T-helper 2 cell treated with Interferon-gamma antibody and Interleukin-4, amounts not matched to agents 100 ng/mL and 5 ng/mL, for 36 hours (primary cell): ENCODE data around the gene SMG1. TPM values are rescaled to one million over a fixed set of nuclear protein-coding genes. Genes with fewer than 3 reads are reported as not detected.
"Not testable (repeated sequence)": the region's sequence is repeated elsewhere in the genome, so short reads cannot be mapped to it uniquely, and the experiment has no call there.

Source experiments
- intact Hi-C: fragments of 100-400 bp; cut with micrococcal nuclease; formaldehyde crosslinking; loops from one replicate; pipeline ENCODE4 v1.15.1; 2023
- total RNA-seq: library from RNA; stranded (reverse); gene quantifications from 2 replicates; pipeline ENCODE4 v1.2.3, GENCODE V29; 2022

SMG1 gene
- total RNA-seq = 143 and 146 TPM in 2 replicates

DNA sequence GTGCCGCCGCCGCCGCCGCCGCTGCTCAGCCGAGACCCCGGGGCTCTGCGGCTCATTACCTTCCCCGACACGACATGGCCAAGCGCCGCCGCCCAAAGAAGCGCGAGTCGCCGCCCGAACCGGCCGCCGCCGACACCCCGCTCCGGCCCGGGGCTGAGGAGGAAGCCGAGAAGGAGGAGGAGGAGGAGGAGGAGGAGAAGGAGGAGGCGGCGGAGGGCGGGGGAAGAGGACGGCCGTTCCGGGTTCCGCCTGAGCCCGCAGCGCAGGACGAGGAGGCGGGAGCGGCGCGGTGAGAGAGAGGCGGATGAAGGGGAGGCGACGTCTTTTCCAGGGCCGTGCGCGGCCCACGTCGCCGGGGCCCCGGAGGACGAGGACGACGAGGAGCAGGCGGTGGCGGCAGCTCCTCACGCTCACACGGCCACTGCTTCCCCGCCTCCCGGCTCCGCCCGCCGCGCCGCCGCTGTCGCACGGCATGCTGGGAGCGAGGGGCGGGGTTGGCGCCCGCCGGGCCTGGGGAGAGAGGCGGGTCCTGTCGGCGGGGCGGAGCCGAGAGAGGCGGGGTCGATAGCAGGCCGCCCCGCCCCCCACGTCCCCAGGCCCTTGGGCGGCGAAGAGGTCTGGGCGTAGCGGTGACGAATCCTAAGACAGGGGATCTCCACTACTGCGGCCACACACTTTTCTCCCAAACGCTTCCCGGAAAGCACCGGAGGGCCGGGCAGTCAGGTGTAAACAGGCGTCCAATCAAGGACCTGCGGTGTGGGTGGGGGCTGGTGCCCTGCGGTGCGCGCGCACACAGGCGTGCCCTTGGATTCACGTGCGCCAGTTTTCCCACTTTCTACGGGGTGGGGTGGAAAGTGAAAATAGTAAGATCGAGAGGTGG, at the start of gene SMG1:
TSS of gene SMG1 (minus strand) at position 423 of the 880 bp plus-strand sequence. CDS start at position 56, 367 bp downstream.
- intact Hi-C loops = loop anchor here (1.0 to 5.0 kb wide), 4 partner anchors 20 to 596 kb away; partner anchors contain the start of genes ARL6IP1, CCP110, COQ7 and GDE1

DNA sequence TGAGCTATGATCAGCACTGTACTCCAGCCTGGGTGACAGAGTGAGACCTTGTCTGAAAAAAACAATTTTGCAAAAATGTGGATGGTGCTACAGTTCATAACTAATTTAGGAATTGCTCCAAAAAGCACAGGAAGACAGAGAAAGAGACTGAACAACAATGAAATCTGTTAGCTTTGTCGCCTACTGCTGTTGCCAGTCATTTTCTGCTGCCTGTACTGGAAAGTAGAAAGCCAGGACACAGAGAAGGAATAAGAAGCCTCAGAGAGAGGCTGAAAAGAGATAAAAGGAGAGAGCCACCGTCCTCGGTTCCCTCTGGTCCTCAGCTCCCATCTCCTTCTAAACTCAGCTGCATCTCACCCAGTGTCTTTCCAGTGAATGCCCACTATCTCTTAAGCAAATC, 48.9 kb upstream of the SMG1 start:
- intact Hi-C loops = no loop called here

DNA sequence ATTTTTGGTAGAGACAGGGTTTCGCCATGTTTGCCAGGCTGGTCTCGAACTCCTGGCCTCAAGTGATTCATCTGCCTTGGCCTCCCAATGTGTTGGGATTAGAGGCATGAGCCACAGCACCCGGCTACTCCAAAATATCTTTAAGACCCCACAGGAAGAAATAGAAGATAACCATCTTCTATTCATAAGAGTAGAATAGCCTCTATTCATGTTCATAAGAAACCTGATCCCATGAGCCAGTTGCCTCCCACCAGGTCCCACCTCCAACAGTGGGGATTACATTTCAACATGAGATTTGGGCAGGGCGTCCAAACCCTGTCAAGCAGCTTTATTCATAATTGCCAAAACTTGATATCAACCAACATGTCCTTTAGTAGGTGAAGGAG, 43.6 kb upstream of the SMG1 start:
- intact Hi-C loops = loop anchor here (1.0 to 10.0 kb wide), 2 partner anchors 75 to 169 kb away; partner anchors contain the start of gene ARL6IP1

DNA sequence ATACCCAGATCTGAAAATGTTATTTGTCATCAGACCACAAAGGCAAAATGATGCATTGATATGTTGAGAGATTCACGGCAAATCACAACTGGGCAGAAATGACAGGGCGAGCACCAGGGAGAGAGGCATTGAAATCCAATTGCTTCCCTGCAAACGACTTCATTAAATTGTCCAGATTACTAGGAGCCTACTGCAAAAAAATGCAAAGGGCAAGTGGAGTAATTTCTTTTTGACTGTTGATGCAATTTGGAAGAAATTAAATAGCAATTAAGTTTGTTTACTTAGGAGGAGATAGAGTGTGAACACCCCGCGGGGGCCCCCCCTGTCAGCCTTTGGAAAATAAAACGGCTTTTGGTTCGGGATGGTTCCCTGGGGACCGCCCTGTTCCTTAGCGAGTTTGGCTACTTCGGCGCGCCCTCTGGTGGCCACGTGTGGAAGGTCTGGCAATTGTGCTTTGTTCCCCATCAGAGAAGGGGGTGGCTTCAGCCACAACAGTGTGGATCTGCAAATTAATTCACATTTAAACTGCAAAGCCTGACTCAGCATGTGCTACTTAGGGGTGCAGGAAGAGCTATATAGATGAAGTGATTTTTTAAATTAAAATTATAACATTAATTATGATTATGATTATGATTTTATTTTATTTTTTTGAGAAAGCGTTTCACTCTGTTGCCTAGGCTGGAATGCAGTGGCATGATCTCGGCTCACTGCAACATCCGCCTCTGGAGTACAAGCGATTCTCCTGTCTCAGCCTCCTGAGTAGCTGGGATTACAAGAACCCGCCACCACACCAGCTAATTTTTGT, 43.0 kb upstream of the SMG1 start:
- intact Hi-C loops = loop anchor here (1.0 to 10.0 kb wide), 2 partner anchors 74 to 168 kb away; partner anchors contain the start of gene ARL6IP1

- intact Hi-C loops = loop anchor here (10.0 kb wide), 1 partner anchor 72 kb away; no protein-coding TSS in a partner anchor
Measured at GRCh38 chr16:18966791-18967190, 40.6 kb upstream of the SMG1 start.

- intact Hi-C loops = loop anchor here (10.0 kb wide), 1 partner anchor 71 kb away; no protein-coding TSS in a partner anchor
Measured at GRCh38 chr16:18965555-18965954, 39.3 kb upstream of the SMG1 start.

GRCh38 chr16:18959031-18959505, 32.9 kb upstream of the SMG1 start:
- intact Hi-C loops = no loop called here

DNA sequence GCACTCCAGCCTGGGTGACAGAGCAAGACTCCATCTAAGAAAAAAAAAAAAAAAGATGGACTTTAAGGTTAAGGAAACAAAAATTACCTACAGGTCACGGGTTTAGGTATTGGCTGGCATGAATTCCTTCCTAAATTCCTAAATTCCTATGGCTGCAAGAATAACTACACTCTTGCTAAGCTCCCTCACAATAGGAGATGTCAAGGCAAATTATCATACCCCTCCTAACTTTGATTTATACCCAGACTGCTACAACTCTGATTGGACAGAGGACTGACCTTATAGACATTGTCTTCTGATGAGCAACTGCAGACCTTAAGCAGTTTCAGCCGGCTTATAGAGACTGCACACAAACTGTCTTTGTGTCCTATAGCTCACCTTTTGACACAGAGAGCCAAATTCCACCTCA, 32.4 kb upstream of the SMG1 start:
- intact Hi-C loops = no loop called here

GRCh38 chr16:18956658-18957241, 30.5 kb upstream of the SMG1 start:
- intact Hi-C loops = not testable (repeated sequence)

DNA sequence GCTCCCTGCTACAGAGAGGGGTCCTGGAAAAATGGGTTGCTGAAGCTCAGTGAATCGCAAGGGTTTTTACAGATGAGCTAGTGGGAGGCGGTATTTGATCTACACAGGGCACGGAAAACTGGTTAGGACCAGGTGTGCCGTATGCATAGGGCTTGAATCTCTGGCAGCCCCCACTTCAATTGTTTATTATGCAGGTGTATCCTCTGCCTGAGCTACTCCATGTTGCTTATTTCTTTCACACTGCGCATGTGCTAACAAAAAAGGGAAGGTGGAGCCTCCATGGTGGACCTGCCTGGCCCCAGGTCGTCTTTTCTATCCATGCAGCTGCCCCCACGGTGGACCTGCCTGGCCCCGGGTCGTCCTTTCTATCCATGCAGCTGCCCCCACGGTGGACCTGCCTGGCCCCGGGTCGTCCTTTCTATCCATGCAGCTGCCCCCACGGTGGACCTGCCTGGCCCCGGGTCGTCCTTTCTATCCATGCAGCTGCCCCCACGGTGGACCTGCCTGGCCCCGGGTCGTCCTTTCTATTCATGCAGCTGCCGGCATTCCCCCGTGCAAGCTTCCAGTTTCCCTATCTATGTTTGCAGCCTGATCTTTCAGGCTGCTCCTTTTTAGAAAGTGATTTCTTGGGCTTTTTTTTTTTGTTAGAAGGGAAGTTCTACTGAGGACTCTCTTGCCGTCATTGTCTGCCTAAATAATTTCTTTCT, 29.8 kb upstream of the SMG1 start:
- intact Hi-C loops = not testable (repeated sequence)

DNA sequence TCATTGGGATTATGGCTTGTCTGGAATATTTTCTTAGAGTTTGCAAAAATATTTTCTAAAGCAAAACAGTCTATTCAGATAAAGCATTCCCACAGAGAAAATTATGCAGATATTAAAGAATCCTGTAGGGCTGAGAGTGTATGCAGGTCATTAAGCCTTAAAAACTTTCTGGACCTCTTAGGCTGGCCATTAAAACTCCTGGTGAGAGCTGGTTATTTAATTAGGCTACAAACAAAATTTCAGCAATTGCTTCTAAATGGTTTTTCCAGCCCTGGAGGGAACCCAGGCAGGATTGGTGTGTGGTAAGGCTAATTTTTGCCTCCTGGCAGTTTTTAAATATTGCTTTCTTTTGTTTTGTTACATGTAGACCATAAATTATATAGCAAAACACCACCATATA, 27.3 kb upstream of the SMG1 start:
- intact Hi-C loops = no loop called here

DNA sequence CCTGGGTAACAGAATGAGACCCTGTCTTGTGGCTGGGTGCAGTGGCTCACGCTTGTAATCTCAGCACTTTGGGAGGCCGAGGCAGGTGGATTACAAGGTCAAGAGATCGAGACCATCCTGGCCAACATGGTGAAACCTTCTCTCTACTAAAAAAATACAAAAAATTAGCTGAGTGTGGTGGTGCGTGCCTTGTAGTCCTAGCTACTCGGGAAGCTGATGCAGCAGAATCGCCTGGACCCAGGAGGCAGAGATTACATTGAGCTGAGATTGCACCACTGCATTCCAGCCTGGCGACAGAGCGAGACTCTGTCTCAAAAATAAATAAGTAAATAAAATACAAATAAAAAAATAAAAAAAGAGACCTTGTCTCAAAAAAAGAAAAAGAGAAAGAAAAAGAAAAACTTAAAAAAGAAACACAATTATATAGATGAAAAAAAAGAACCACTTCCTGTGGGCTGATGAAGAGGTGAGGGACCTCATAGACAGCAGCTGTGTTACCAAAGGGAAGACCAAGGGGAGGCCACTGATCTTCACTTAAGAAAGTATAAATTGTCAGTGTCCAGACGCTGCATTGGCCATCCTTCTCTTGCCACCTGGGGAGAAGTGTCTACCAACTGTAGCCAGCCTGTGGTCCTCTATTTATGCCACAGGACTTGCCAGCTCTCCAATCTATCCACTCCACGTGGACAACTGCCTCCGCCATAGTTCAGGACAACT, 24.4 kb upstream of the SMG1 start:
- intact Hi-C loops = no loop called here

DNA sequence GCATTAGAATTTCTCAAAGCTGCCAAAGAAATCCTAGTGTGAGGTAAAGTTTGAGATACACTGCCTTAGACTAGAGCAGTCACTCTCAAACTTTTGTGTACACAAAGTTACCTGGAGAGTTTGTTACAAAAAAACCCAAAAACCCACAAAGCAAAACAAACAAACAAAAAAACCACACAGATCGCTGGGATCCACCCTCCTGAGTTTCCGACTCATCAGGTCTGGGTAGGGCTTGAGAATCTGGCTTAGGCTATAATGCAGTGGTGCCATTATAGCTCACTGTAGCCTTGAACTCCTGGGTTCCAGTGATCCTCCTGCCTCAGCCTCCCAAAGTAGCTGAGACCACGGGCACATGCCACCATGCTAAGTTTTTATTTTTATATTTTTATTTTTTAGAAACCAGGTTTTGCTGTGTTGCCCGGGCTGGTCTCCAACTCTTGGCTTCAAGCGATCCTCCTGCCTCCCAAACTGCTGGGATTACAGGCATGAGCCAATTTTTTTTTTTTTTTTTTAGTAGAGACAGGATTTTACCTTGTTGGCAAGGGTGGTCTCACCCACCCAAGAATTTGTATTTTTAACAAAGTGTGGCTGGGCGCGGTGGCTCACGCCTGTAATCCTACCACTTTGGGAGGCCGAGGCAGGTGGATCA, 22.3 kb upstream of the SMG1 start:
- intact Hi-C loops = no loop called here

GRCh38 chr16:18945233-18945632, 19.0 kb upstream of the SMG1 start:
- intact Hi-C loops = no loop called here

DNA sequence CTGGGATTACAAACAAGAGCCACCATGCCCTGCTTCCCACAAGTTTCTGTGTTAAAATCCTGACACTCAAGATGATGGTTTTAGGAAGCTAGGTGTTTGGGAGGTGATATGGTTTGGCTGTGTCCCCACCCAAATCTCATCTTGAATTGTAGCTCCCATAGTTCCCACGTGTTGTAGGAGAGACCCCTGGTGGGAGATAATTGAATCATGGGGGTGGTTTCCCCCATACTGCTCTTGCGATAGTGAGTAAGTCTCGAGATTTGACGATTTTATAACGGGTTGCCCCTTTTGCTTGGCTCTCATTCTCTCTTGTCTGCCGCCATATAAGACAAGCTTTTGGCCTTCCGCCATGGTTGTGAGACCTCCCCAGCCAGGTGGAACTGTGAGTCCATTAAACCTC, 17.2 kb upstream of the SMG1 start:
- intact Hi-C loops = no loop called here

DNA sequence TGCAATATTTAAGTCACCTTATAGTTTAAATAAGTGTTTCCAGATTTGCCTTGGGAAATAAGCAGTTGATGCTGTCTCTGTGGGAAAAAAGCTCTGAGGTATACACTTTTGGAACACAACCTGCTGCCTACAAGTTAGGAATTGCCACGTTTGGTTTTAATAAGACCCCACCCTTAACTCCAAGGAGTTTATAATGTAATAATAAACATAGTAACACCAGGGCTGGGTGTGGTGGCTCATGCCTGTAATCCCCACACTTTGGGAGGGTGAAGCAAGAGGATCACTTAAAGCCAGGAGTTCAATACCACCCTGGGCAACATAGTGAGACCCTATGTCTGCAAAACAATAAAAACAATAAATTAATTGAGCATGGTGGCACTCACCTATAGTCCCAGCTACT, 15.9 kb upstream of the SMG1 start:
- intact Hi-C loops = no loop called here

DNA sequence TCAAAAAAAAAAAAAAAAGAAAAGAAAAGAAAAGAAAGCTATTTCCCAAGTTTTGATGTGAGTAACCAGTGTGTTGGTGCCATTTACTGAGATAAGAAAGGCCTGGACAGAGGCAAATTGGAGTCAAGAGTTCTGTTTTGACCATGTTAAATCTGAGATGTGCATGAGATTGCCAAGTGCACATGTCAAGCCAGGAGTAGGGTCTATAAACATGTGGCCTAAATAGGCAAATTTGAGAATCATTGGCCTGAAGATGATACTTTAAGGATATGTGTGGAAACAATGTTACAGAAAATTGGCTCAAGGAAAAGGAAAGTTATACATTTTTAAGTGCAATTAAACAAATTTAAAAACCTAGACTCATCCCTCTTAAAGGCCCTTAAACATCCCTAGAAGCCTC, 15.3 kb upstream of the SMG1 start:
- intact Hi-C loops = no loop called here

DNA sequence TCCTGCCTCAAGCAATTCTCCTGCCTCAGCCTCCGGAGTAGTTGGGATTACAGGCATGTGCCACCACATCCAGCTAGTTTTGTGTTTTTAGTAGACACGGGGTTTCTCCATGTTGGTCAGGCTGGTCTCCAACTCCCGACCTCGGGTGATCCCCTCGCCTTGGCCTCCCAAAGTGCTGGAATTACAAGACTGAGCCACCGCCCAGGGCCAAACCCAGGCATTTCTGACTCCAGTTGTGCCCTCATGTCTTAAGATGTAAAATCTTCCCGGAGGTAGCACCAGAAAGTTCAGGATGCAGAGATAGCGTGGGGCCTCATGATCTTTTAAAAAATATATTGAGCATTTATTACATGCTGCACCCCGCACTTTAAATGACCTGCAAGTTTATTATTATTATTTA, 12.8 kb upstream of the SMG1 start:
- intact Hi-C loops = no loop called here

- intact Hi-C loops = no loop called here
Measured at GRCh38 chr16:18937390-18937789, 11.2 kb upstream of the SMG1 start.
